ENCODE measurements around the gene SLC9A1. TPM values are rescaled to one million over a fixed set of nuclear protein-coding genes. Genes with fewer than 3 reads are reported as not detected.

SLC9A1 gene
- total and polyA plus RNA-seq, 8 donors: 16.3 to 132 (median 27.9) TPM

DNA sequence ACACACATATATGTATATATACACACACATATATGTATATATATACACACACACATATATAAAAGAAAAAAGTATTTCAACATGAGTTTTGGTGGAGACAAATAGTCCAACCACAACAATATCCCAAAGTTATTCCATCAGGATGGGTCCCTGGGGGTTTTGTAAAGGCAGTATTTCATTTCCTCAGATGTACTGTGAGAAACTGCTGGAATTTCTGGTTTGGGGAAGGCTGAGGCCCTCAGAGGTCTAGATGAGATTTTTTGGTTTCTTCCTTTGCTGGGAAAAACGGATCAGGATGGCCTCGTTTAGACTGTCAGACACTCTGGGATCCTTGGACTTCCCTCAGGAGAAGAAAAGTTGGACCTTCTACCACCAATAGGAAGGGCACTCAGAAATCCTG lies 105.8 kb downstream of the SLC9A1 start:
- WGBS, 5 donors: 71 to 87% (median 81%) methylated on average over 2 of the region's 2 CpGs
- Histone ChIP-seq H3K36me3 (no peaks in the 10 kb centered on the region), H3K4me1 (peaks cover 4 to 24% (median 8%) of the 10 kb centered on the region in 4 donors), H3K27me3 (no peaks in the 10 kb centered on the region), H3K4me3 (no peak overlapping the region), H3K9me3 (no peaks in the 10 kb centered on the region), H3K27ac (no peak overlapping the region)
- no peak for TF ChIP-seq POLR2A (IDR thresholded peaks at IDR 0.05)
- TF ChIP-seq EP300 (IDR thresholded peaks at IDR 0.05): no peak
- TF ChIP-seq, protein P1, sequence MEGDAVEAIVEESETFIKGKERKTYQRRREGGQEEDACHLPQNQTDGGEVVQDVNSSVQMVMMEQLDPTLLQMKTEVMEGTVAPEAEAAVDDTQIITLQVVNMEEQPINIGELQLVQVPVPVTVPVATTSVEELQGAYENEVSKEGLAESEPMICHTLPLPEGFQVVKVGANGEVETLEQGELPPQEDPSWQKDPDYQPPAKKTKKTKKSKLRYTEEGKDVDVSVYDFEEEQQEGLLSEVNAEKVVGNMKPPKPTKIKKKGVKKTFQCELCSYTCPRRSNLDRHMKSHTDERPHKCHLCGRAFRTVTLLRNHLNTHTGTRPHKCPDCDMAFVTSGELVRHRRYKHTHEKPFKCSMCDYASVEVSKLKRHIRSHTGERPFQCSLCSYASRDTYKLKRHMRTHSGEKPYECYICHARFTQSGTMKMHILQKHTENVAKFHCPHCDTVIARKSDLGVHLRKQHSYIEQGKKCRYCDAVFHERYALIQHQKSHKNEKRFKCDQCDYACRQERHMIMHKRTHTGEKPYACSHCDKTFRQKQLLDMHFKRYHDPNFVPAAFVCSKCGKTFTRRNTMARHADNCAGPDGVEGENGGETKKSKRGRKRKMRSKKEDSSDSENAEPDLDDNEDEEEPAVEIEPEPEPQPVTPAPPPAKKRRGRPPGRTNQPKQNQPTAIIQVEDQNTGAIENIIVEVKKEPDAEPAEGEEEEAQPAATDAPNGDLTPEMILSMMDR (IDR thresholded peaks at IDR 0.05): no peak
- TF ChIP-seq POLR2AphosphoS5 (IDR thresholded peaks at IDR 0.05): no peak
- intact Hi-C loops (cut with DNase I; ENCODE audit: low total_unique reads): loop anchor here (5.0 to 10.0 kb wide), 2 partner anchors 48 to 54 kb away; partner anchors contain the start of gene TRNP1
- DNase-seq: no peak

Other genes with a start within 250 kb of the SLC9A1 start
- 10 to 100 TPM in 2 of 5 donors, 1 to 10 TPM in 1, not detected in 2; 8.3 to 31.2 (median 21.7) TPM for gene NR0B2, start 241.2 kb downstream of the SLC9A1 start, total RNA-seq
- 10 to 100 TPM; 10.7 to 63.3 (median 39.1) TPM for gene NR0B2, start 241.2 kb downstream of the SLC9A1 start, polyA plus RNA-seq
- 10 to 100 TPM; 20.0 to 88.1 (median 33.5) TPM for gene NUDC, start 233.4 kb downstream of the SLC9A1 start, total RNA-seq
- gene NUDC, start 233.4 kb downstream of the SLC9A1 start, polyA plus RNA-seq: 10 to 100 TPM; 58.6 to 80.6 (median 71.7) TPM
- 10 to 100 TPM in 2 of 5 donors, 1 to 10 TPM in 3; 2.9 to 21.6 (median 7.1) TPM for gene KDF1, start 194.7 kb downstream of the SLC9A1 start, total RNA-seq
- gene KDF1, start 194.7 kb downstream of the SLC9A1 start, polyA plus RNA-seq: 10 to 100 TPM; 13.6 to 15.3 (median 14.5) TPM
- 100 to 1,000 TPM in 1 of 5 donors, 10 to 100 TPM in 3, 1 to 10 TPM in 1; 1.7 to 188 (median 40.0) TPM for gene TRNP1, start 161.4 kb downstream of the SLC9A1 start, total RNA-seq
- 100 to 1,000 TPM; 121 to 216 (median 183) TPM for gene TRNP1, start 161.4 kb downstream of the SLC9A1 start, polyA plus RNA-seq
- gene TENT5B, start 142.3 kb downstream of the SLC9A1 start, total RNA-seq: 10 to 100 TPM in 2 of 5 donors, 1 to 10 TPM in 3; 1.8 to 33.0 (median 5.5) TPM
- 10 to 100 TPM in 1 of 3 donors, 1 to 10 TPM in 2; 1.7 to 27.5 (median 3.9) TPM for gene TENT5B, start 142.3 kb downstream of the SLC9A1 start, polyA plus RNA-seq
- 10 to 100 TPM; 17.7 to 51.9 (median 35.3) TPM for gene WDTC1, start 79.5 kb upstream of the SLC9A1 start, total RNA-seq
- 10 to 100 TPM in 2 of 3 donors, 1 to 10 TPM in 1; 7.8 to 21.4 (median 20.0) TPM for gene WDTC1, start 79.5 kb upstream of the SLC9A1 start, polyA plus RNA-seq
- gene TMEM222, start 167.0 kb upstream of the SLC9A1 start, total RNA-seq: 10 to 100 TPM in 3 of 5 donors, 1 to 10 TPM in 2; 1.8 to 18.8 (median 16.5) TPM
- gene TMEM222, start 167.0 kb upstream of the SLC9A1 start, polyA plus RNA-seq: 10 to 100 TPM; 28.5 to 39.9 (median 38.6) TPM
- 10 to 100 TPM; 15.6 to 65.1 (median 23.2) TPM for gene SYTL1, start 186.9 kb upstream of the SLC9A1 start, total RNA-seq
- 100 to 1,000 TPM in 2 of 3 donors, 10 to 100 TPM in 1; 78.5 to 222 (median 137) TPM for gene SYTL1, start 186.9 kb upstream of the SLC9A1 start, polyA plus RNA-seq
- 10 to 100 TPM; 11.6 to 38.5 (median 25.8) TPM for gene MAP3K6, start 211.8 kb upstream of the SLC9A1 start, total RNA-seq
- gene MAP3K6, start 211.8 kb upstream of the SLC9A1 start, polyA plus RNA-seq: 100 to 1,000 TPM in 1 of 3 donors, 10 to 100 TPM in 2; 43.4 to 110 (median 48.0) TPM
- gene FCN3, start 219.7 kb upstream of the SLC9A1 start, total RNA-seq: 10 to 100 TPM in 1 of 5 donors, 1 to 10 TPM in 1, under 1 TPM in 1, not detected in 2; 0.55 to 15.2 (median 2.8) TPM
- 10 to 100 TPM in 1 of 3 donors, 1 to 10 TPM in 2; 4.1 to 10.8 (median 5.0) TPM for gene FCN3, start 219.7 kb upstream of the SLC9A1 start, polyA plus RNA-seq
- not detected for gene CD164L2, start 228.2 kb upstream of the SLC9A1 start, total RNA-seq
- 1 to 10 TPM in 2 of 3 donors, not detected in 1; 1.5 to 8.7 TPM for gene CD164L2, start 228.2 kb upstream of the SLC9A1 start, polyA plus RNA-seq
- gene GPR3, start 237.5 kb upstream of the SLC9A1 start, total RNA-seq: under 1 TPM in 2 of 5 donors, not detected in 3; 0.18 to 0.43 TPM
- gene GPR3, start 237.5 kb upstream of the SLC9A1 start, polyA plus RNA-seq: under 1 TPM in 2 of 3 donors, not detected in 1; 0.25 to 0.30 TPM